HG02678 (cell line): ENCODE measurements around the gene PLCH1.
"Not testable (repeated sequence)": the region's sequence is repeated elsewhere in the genome, so short reads cannot be mapped to it uniquely, and the experiment has no call there.

ENCODE experiments used
- ATAC-seq: cut with Tn5 transposase; IDR thresholded peaks from one replicate; pipeline ENCODE4 v1.9.1; 2021; ENCODE audit warnings: mild to moderate bottlenecking, moderate library complexity; ENCODE audit not compliant: unreplicated experiment

PLCH1 gene

DNA sequence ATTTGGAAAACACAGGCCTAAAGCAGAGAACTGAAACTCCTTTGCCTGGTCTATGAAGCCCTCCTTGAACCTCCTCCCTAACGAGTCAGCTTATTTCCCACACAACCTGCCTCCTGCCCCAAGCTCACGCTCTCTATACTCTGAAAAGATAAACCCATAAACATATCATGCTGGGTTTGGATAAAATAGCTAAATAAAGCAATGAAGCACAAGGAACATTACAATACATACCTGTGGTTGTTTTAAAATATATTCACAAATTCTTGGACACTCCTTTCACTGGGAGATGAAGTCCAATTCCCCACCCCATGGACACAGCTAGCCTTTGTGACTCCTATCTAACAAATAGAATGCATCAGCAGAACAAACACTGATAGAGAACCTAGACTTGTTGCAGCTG, 98.2 kb downstream of the PLCH1 start:
- ATAC-seq: no peak

DNA sequence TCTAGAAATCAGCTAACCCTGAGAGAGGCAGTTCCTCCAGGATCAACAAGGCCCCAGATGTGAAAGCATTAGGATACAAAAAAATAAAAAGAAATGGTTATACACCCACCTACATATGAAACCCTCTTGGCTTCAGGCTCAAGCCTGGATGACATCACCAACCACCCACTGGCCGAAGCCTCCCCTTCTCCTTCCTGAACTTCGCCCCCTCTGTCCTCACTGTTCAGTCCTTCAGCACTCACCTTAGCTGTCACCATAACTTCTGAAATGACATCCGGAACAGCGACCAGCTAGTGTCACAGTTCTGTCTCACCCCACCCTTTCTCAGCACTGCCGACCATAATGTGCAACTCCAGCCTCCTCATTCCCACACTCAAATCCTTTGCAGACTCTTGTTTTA, 98.7 kb downstream of the PLCH1 start:
- ATAC-seq: no peak

DNA sequence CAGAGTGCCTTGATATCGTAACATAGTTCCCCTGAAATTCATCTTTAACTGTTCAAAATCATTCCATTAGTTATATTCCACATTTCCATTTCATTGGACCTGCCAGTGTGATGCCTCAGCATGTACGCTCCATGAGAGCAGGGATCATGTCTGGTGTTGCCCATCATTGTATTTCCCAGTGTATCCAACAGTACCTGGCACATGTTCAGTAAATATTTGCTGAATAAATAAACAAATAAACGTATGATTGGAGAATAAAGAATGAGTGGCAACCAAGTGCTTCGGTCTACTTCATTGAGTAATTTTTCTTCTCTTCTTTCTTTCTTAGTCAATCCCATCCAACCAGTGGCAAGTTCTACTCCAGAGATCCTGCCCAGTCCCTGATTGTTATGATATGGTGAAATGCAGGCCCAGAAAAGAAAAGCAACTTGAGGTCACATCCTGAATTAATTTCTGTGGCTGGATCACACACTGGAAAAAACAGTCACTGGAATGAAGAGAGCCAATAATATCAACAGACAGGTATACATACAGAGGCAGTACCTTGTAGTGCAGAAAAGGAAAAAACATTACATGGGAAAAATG, 101.2 kb downstream of the PLCH1 start:
- no peak for ATAC-seq

DNA sequence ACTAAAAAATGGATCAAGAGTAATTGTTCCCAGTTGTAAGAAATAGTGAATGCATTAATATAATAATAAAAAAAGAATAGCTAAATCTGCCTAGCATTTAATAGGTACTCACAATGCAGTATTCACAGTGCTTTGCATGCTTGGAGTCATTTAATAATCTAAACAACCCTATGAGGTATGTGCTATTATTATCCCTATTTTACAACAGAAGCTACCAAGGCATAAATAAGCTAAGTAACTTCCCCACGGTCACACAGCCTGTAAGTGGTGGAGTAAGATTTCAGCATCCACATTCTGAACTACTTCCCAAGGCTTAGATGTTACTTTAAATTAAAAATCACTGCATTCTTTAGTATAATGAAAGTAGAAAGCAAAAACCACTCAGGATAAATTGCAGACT, 102.9 kb downstream of the PLCH1 start:
- no peak for ATAC-seq

DNA sequence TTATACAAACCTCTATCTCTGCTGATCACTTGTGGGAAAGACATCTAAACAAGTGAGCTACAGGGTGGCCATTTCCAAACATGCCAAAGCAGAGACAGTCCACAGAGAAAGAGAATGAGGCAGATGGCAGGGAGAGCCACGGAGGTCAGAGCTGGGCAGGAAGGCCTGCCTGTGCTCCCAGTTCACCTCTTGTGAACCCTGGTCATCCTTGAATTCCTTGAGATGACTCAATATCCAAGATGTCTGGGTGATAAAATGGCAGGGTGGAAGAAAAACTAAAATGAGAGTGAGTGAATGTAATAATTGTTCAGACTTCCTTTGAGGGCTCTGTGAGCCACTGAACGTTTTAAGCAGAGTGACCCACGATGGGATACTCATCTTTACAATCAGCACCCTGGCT, 104.8 kb downstream of the PLCH1 start:
- no peak for ATAC-seq

DNA sequence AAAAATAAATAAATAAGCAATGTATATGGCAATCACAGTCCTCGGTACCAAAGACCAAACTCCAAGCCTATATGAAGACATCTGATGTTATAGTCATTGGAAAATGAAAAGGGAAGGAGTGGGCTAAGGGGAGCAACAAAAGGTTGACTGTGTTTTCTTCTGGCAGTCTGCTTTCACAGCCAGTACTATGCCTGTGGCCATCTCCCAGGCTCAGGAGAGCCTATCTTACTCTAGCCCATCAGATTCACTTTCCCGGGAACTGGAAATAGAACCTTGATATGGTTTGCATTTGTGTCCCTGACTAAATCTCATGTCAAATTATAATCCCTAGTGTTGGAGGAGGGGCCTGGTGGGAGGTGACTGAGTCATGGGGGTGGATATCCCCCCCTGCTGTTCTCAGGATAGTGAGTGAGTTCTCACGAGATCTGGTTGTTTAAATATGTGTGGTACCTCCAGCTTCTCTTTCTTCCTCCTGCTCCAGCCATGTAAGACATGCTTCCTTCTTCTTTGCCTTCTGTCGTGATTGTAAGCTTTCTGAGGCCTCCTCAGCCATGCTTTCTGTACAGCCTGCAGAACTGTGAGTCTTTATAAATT, 105.3 kb downstream of the PLCH1 start:
- ATAC-seq: no peak

DNA sequence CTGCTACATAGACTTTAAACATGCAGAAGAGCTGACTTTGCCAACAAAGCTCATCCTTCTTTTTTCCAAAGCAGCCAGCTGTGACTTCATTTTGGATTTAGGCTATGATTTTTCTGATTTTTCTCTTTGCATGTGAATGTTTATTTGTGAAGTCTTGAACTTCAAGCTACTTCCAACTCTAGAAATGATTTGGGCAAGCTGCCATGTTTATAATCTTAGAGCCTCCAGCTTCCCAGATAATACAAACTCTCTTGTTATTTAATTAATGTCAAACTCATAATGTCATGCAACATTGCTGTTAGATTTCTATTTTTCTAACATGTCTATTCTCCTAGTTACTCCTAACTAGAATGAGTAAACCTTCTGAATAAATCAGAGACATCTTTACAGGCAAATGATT, 106.4 kb downstream of the PLCH1 start:
- ATAC-seq: not testable (repeated sequence)

DNA sequence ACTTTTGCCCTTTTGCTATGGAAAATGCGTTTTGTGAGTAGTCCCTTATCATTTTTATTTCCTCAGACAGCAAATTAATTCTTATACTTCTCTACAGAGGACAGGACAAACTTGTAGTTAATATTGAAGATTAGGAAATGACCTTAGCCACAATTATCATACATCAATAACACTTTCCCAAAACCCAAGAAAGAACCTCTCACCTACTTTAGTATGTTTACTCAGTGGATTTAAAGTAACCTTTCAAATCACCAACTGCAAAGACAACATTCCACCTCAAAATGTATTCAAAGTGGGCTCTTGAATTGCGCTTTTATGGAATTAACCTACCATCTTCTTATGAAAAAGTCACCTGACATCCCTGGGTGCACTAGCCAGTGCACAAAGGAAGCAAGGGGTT, 107.3 kb downstream of the PLCH1 start:
- no peak for ATAC-seq

DNA sequence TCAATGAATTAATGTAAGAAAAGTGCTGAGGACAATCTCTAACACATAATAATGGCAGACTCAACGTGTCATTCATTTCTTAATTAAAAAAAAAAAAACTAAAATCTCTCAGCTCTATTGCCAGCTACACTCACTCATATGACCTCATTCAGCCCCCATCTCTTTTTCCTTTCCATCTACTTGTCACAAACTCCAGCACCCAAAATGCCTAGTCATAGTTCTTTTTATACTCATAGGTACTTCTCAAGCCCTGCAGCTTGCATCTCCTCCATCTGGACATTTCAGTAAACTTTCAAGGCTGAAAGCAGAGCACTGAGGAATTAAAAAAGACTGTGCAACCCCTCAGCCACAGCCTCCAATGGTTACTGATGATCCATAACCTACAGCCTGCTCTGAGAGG, 109.8 kb downstream of the PLCH1 start:
- ATAC-seq: no peak

DNA sequence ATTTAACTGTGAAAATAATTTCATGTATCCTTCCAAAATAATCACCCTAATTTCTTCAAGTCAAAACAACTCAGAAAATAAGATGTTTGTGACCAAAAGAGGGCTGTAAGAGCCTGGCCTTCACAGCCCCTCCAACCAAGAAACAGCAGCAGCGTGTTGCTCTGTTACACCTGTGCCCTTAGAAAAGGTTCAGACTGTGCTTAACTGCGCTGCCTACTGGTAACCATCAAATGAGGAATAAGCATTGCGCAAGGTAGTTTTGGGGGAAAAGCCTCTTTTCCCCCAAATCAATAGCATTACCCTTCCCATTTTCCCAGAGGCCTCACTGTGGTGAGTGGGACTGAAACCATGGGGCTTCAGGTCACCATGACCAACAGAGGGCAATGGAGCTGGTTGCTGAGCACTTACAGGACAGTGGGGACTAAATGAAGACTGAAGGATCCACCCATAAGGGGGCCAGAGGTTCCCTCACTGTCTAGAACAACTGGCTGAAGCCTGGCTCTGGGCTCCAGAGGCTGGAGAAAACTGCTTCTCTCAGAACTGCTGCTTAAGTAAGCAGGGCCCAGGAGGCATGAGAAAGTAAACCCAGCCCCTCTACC, 110.7 kb downstream of the PLCH1 start:
- no peak for ATAC-seq

DNA sequence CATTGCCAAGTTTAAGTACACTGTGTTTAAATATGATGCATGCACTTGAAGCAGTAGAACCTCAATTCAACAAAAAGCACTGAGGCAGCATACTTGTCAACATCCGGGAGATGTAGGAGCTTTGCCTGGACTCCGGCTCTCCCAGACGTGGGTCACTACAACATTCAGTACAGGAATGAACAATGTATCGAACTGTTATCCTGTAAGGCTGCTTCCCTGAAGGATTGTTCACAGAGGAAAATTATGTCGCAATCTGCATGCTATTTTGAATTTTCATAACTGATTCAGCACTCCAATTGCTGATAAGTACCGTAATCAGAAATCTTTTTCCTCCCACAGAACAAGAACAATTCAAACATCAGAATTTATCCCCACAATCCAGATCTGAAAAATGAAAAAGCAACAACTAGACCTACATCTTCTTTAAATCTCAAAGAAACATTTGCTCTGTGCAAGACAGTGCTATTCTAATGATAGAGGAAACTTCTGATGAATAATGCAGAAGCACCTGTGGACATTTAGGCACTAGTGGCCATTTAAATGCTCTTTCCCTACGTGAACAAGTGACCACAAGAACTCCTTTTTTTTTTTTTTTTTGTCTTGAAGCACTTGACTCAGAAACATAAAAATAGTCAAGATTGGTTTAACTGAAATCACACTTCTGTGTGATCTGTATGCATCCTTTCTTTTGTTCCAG, 113.4 kb downstream of the PLCH1 start:
- ATAC-seq: no peak

DNA sequence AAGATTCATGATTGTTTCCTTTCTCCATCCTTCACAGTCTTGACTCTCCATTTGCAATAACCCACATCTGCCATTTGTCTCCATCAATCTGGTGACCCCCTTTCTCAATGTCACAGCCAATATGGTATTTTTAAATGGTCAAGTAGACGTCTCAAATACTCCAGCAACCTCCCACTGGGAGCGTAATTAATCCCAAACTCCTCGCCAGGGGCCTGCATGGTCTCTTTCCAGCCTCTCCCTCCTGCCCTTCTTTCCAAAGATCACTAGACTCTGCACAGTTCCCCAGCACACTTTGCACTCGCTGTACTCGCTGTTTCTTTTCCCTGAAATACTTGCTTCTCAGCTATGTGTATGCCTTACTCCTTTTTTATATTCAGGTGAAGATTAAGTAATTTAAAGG, 115.3 kb downstream of the PLCH1 start:
- no peak for ATAC-seq

DNA sequence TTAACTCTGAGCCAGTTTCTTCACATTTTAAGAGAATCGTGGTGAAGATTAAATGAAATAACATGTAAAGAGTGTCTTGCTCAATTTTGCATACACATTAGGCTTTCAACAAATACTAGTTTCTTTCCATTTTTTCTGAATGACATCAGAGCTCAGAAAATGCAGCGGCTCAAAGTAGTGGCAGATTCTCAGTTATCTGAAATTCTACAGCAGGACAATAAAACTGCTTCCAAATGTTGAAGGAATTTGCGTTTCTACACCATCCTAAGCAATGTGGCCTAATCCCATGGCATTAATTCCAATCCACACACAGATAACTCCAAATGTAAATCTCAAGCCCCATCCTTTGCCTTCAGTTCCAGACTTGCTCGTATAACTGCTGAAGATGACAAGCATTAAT, 115.8 kb downstream of the PLCH1 start:
- no peak for ATAC-seq

DNA sequence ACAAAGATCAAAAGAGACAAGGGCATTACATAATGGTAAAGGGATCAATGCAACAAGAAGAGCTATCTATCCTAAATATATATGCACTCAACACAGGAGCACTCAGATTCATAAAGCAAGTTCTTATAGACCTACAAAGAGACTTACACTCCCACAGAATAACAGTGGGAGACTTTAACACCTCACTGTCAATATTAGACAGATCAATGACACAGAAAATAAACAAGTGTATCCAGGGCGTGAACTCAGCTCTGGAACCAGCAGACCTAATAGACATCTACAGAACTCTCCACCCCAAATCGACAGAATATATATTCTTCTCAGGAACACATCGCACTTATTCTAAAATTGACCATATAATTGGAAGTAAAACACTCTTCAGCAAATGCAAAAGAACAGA, 122.2 kb downstream of the PLCH1 start:
- not testable (repeated sequence) for ATAC-seq

DNA sequence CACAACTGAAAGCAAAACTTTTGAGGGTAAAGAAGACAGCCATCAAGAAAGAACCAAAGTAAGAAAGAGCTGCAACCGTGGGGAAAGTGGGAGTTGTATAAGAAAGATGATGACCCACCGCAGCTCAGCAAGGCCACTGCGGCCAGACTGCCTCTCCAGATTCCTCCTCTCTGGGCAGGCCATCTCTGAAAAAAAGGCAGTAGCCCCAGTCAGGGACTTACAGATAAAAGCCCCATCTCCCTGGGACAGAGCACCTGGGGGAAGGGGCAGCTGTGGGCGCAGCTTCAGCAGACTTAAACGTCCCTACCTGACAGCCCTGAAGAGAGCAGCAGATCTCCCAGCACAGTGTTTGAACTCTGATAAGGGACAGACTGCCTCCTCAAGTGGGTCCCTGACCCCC, 124.3 kb downstream of the PLCH1 start:
- ATAC-seq: not testable (repeated sequence)

DNA sequence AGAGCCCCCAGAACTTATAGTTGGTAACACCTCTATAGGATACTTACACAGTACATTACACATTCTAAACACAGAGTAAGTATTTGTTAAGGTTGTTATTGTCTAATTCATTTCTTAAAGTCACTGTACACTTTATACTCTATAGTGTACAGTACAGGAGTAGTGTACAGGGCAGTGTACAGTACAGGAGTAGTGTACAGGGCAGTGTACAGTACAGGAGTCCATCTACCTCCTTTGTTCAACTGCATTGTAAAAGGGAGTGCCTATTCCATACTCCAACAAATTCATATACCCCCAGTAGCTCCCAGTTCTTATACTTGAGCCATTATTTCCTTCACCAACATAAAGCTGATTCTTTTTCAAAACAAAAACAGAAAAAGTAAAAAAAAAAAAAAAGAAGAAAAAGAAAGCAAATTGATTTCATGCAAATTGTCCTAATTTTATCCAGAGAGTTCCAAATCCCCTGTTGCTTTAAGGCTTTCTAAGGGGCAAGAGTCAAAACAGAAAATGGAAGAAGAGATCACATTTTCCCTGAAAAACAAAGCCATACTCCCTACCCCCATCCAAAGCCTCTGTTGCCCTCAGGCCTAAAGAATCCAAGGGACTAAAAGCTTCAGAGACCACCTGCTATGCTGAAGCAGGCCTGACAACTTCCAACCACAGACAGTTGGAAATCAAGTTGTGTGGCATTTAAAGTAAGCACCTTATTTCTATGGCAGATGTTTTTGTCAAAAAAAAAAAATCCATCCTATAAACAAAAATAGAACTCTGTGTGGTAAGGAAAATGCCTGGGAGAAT, 125.6 kb downstream of the PLCH1 start:
- no peak for ATAC-seq

DNA sequence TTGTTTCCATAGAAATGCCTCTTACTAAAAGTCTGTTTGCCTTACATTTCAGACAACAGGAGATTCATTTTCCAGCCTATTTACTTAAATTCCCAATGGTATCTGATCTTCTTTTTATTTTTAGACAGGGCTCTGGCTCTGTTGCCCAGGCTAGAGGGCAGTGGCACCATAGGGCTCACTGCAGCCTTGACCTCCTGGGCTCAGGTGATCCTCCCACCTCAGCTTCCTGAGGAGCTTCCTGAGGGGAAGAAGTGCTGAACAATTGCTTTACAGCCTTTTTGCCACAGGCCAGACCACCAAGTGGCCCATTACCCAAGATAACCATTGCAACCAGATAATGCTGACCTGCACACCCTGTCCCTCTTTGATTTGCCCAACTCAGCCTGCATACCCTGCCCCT, 126.3 kb downstream of the PLCH1 start:
- ATAC-seq: no peak

DNA sequence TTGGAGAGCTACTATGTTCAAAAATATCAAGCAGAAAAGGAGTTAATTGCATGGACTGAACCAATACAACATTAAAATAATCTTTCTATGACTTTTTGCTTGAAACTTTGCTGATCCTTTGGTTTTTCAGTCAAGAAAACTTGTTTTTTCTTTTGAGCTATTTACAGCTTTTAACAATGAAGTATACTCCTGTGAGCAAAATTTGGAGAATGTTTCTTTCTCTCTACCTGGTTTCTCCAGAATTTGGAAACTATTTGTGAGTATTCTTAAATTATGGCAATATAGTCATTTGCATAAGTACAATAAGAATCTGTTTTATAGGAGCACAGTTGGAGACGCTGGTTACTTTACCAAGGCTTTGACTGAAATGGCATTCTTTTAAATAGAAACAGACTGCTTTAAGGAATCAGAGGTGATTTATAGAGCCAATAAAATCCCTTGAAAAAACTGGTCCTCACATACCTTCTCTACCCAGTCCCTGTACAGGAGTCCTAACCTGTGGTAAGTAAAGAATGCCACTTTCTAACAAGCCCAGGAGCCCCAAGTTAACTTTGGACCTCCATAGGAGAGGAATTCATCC, 127.4 kb downstream of the PLCH1 start:
- ATAC-seq: no peak

DNA sequence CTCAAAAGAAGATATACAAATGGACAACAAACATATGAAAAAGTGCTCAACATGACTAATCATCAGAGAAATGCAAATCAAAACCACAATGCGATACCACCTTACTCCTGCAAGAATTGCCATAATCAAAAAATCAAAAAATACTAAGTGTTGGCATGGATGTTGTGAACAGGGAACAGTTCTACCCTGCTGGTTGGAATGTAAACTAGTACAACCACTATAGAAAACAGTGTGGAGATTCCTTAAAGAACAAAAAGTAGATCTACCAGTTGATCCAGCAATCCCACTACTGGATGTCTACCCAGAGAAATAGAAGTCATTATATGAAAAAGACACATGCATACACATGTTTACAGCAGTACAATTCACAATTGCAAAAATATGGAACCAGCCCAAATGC, 129.7 kb downstream of the PLCH1 start:
- not testable (repeated sequence) for ATAC-seq

DNA sequence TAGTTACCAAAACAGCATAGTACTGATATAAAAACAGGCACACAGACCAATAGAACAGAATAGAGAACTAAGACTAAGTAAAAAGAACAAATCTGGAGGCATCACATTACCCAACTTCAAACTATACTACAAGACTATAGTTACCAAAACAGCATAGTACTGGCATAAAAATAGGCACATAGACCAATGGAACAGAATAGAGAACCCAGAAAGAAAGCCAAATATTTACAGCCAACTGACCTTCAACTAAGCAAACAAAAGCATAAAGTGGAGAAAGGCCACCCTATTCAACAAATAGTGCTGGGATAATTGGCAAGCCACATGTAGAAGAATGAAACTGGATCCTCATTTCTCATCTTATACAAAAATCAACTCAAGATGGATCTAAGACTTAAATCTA, 130.5 kb downstream of the PLCH1 start:
- ATAC-seq: not testable (repeated sequence)

DNA sequence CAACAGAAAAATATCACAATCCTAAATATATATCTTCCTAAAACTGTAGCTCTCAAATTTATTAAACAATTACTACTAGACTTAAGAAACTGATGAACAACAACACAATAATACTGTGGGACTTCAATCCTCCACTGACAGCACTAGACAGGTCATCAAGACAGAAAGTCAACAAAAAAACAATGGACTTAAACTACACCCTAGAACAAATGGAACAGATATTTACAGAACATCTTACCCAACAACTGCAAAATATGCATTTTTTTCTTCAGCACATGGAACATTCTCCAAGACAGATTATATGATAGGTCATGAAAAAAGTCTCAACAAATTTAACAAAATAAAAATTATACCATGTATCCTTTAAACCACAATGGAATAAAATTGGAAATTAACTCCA, 133.4 kb downstream of the PLCH1 start:
- ATAC-seq: no peak
